ENCODE measurements around the gene CDC37. TPM values are rescaled to one million over a fixed set of nuclear protein-coding genes. Genes with fewer than 3 reads are reported as not detected.

Gene CDC37
- total RNA-seq, 1 experiment from 2014 or later = 560 TPM

- H4K20me1 ChIP-seq (ENCODE audit: low read length) = no peaks in the 10 kb centered on the region
- H3K27ac ChIP-seq (ENCODE audit: low read length) = no peak overlapping the region
- no peak overlapping the region for H2AFZ ChIP-seq (ENCODE audit: low read length)
- no TSS peak for BruUV-seq (replicated peaks)
- ChIA-PET POLR2A (ENCODE audit: unreplicated experiment) (no interaction called here), CTCF (no interaction called here)
- no peaks in the 10 kb centered on the region for H3K4me1 ChIP-seq (ENCODE audit: insufficient read depth, low read length)
- intact Hi-C loops (cut with micrococcal nuclease) = no loop called here
- 0 out of 2 replicates have a peak, but pooled peaks have one; percentile 20 for ATAC-seq
- H3K4me2 ChIP-seq (ENCODE audit: low read length) = no peak overlapping the region
- no peak overlapping the region for H3K4me3 ChIP-seq (ENCODE audit: low read length)
- no peaks in the 10 kb centered on the region for H3K9me3 ChIP-seq (ENCODE audit: low read length)
- DNase-seq = peak; percentile 30
- H3K9me2 ChIP-seq (replicated peaks; ENCODE audit: low read length) = no peaks in the 10 kb centered on the region
- no peaks in the 10 kb centered on the region for H3F3A ChIP-seq (ENCODE audit: low read length, unreplicated experiment)
- H3K36me3 ChIP-seq (ENCODE audit: low read depth, low read length) = peaks cover 41% of the 10 kb centered on the region
- TF ChIP-seq EZH2 (IDR thresholded peaks at IDR 0.05; ENCODE audit: low read length, unreplicated experiment) (no peak), CTCF (conservative IDR thresholded peaks at IDR 0.05; ENCODE audit: low read depth, low read length) (no peak), EZH2phosphoT487 (IDR thresholded peaks at IDR 0.05; ENCODE audit: borderline replicate concordance, low read length) (no peak)
- H3K27me3 ChIP-seq (ENCODE audit: low read length) = no peaks in the 10 kb centered on the region
- H3K9ac ChIP-seq (ENCODE audit: low read length) = no peak overlapping the region
- H3K79me2 ChIP-seq (ENCODE audit: low read length) = no peaks in the 10 kb centered on the region
These were observed 49.5 kb downstream of the CDC37 start for GRCh38 chr19:10353793-10354391.

- no peak overlapping the region for H3K4me2 ChIP-seq (ENCODE audit: low read length)
- no peaks in the 10 kb centered on the region for H3F3A ChIP-seq (ENCODE audit: low read length, unreplicated experiment)
- H3K9me3 ChIP-seq (ENCODE audit: low read length) = no peaks in the 10 kb centered on the region
- peaks cover 40% of the 10 kb centered on the region for H3K36me3 ChIP-seq (ENCODE audit: low read depth, low read length)
- POLR2A ChIA-PET (ENCODE audit: unreplicated experiment) = no interaction called here
- H3K9me2 ChIP-seq (replicated peaks; ENCODE audit: low read length) = no peaks in the 10 kb centered on the region
- no peak overlapping the region for H3K27ac ChIP-seq (ENCODE audit: low read length)
- CTCF ChIA-PET = no interaction called here
- no peak for TF ChIP-seq CTCF (conservative IDR thresholded peaks at IDR 0.05; ENCODE audit: low read depth, low read length)
- no peak for TF ChIP-seq EZH2phosphoT487 (IDR thresholded peaks at IDR 0.05; ENCODE audit: borderline replicate concordance, low read length)
- no peak for TF ChIP-seq EZH2 (IDR thresholded peaks at IDR 0.05; ENCODE audit: low read length, unreplicated experiment)
- H2AFZ ChIP-seq (ENCODE audit: low read length) = no peak overlapping the region
- no peaks in the 10 kb centered on the region for H3K4me1 ChIP-seq (ENCODE audit: insufficient read depth, low read length)
- DNase-seq (no peak), ATAC-seq (no peak)
- no peaks in the 10 kb centered on the region for H3K27me3 ChIP-seq (ENCODE audit: low read length)
- no TSS peak for BruUV-seq (replicated peaks)
- no peaks in the 10 kb centered on the region for H4K20me1 ChIP-seq (ENCODE audit: low read length)
- no peak overlapping the region for H3K4me3 ChIP-seq (ENCODE audit: low read length)
- no peaks in the 10 kb centered on the region for H3K79me2 ChIP-seq (ENCODE audit: low read length)
- intact Hi-C loops (cut with micrococcal nuclease) = no loop called here
- no peak overlapping the region for H3K9ac ChIP-seq (ENCODE audit: low read length)
These were observed 50.3 kb downstream of the CDC37 start for GRCh38 chr19:10352764-10353671.

GRCh38 chr19:10346509-10346908, 56.8 kb downstream of the CDC37 start:
- CTCF ChIA-PET = no interaction called here

More at GRCh38 chr19:10346509-10346908, 56.8 kb downstream of the CDC37 start:
- Histone ChIP-seq H3K9me3 (ENCODE audit: low read length) (no peaks in the 10 kb centered on the region), H3F3A (ENCODE audit: low read length, unreplicated experiment) (no peaks in the 10 kb centered on the region), H3K4me3 (ENCODE audit: low read length) (no peak overlapping the region), H4K20me1 (ENCODE audit: low read length) (no peaks in the 10 kb centered on the region), H3K9ac (ENCODE audit: low read length) (no peak overlapping the region), H3K4me1 (ENCODE audit: insufficient read depth, low read length) (no peaks in the 10 kb centered on the region), H3K9me2 (replicated peaks; ENCODE audit: low read length) (no peaks in the 10 kb centered on the region), H3K79me2 (ENCODE audit: low read length) (no peaks in the 10 kb centered on the region), H3K27ac (ENCODE audit: low read length) (no peak overlapping the region), H2AFZ (ENCODE audit: low read length) (no peak overlapping the region), H3K4me2 (ENCODE audit: low read length) (no peak overlapping the region), H3K36me3 (ENCODE audit: low read depth, low read length) (peaks cover 9% of the 10 kb centered on the region), H3K27me3 (ENCODE audit: low read length) (no peaks in the 10 kb centered on the region)
- POLR2A ChIA-PET (ENCODE audit: unreplicated experiment) = no interaction called here
- no TSS peak for BruUV-seq (replicated peaks)
- intact Hi-C loops (cut with micrococcal nuclease) = no loop called here
- no peak for TF ChIP-seq EZH2phosphoT487 (IDR thresholded peaks at IDR 0.05; ENCODE audit: borderline replicate concordance, low read length)
- TF ChIP-seq CTCF (conservative IDR thresholded peaks at IDR 0.05; ENCODE audit: low read depth, low read length) = no peak
- TF ChIP-seq EZH2 (IDR thresholded peaks at IDR 0.05; ENCODE audit: low read length, unreplicated experiment) = no peak
- DNase-seq (no peak), ATAC-seq (no peak)

All from PC-3 (cell line).